Nephron progenitor cell (in vitro differentiated cells): ENCODE measurements around the gene PPP1R8.

Source experiments
- DNase-seq: peaks from one replicate; pipeline ENCODE4 v3.0.0; 2021
- H3K27ac Mint-ChIP-seq: 2 replicates; pipeline ENCODE4 v1.8.0; 2021; ENCODE audit warnings: mild to moderate bottlenecking, moderate library complexity, mixed read lengths
- H3K27me3 Mint-ChIP-seq: 2 replicates; pipeline ENCODE4 v1.8.0; 2021; ENCODE audit warnings: mild to moderate bottlenecking, low read depth, mixed read lengths; ENCODE audit not compliant: poor library complexity
- H3K36me3 Mint-ChIP-seq: 2 replicates; pipeline ENCODE4 v1.8.0; 2021; ENCODE audit warnings: low read depth, mixed read lengths
- H3K4me1 Mint-ChIP-seq: 2 replicates; pipeline ENCODE4 v1.8.0; 2021; ENCODE audit warnings: mixed read lengths
- H3K4me3 Mint-ChIP-seq: 2 replicates; pipeline ENCODE4 v1.8.0; 2021; ENCODE audit warnings: mild to moderate bottlenecking, moderate library complexity, mixed read lengths
- H3K9me3 Mint-ChIP-seq: 2 replicates; pipeline ENCODE4 v1.8.0; 2021; ENCODE audit warnings: mild to moderate bottlenecking, moderate library complexity, mixed read lengths
- CTCF ChIP-seq: fragments of 200-600 bp; sonication (generic); IDR thresholded peaks from 2 replicates; pipeline ENCODE4 v1.5.0; 2021; ENCODE audit warnings: antibody characterized with exemption

The PPP1R8 gene

GRCh38 chr1:27809883-27810282 is 20.7 kb upstream of the PPP1R8 start:
- Mint-ChIP-seq H3K27me3 (no peaks in the 10 kb centered on the region), H3K9me3 (no peaks in the 10 kb centered on the region), H3K27ac (peak overlapping the region; percentile 46), H3K4me3 (no peak overlapping the region), H3K4me1 (no peaks in the 10 kb centered on the region), H3K36me3 (peaks cover 35% of the 10 kb centered on the region)
- DNase-seq: no peak
- TF ChIP-seq CTCF: no peak

GRCh38 chr1:27811741-27812500 is 18.7 kb upstream of the PPP1R8 start:
- DNase-seq: no peak
- Mint-ChIP-seq H3K36me3 (peaks cover 25% of the 10 kb centered on the region), H3K27me3 (peaks cover 3% of the 10 kb centered on the region), H3K4me3 (no peak overlapping the region), H3K27ac (peak overlapping the region; percentile 30), H3K9me3 (no peaks in the 10 kb centered on the region), H3K4me1 (no peaks in the 10 kb centered on the region)
- no peak for TF ChIP-seq CTCF

- no peak overlapping the region for H3K4me3 Mint-ChIP-seq
- no peak for DNase-seq
- peaks cover 3% of the 10 kb centered on the region for H3K27me3 Mint-ChIP-seq
- H3K36me3 Mint-ChIP-seq: peaks cover 32% of the 10 kb centered on the region
- H3K27ac Mint-ChIP-seq: peak overlapping the region; percentile 57
- peaks cover 5% of the 10 kb centered on the region for H3K4me1 Mint-ChIP-seq
- no peak for TF ChIP-seq CTCF
- no peaks in the 10 kb centered on the region for H3K9me3 Mint-ChIP-seq
Measured at GRCh38 chr1:27816921-27817630, 13.5 kb upstream of the PPP1R8 start.

GRCh38 chr1:27821761-27822315 is 8.7 kb upstream of the PPP1R8 start:
- Mint-ChIP-seq H3K36me3 (peaks cover 23% of the 10 kb centered on the region), H3K4me1 (peaks cover 5% of the 10 kb centered on the region), H3K4me3 (no peak overlapping the region), H3K27me3 (no peaks in the 10 kb centered on the region), H3K9me3 (no peaks in the 10 kb centered on the region), H3K27ac (no peak overlapping the region)
- DNase-seq: no peak
- no peak for TF ChIP-seq CTCF

GRCh38 chr1:27823784-27824183 is 6.8 kb upstream of the PPP1R8 start:
- H3K36me3 Mint-ChIP-seq: peaks cover 17% of the 10 kb centered on the region
- DNase-seq: no peak
- H3K9me3 Mint-ChIP-seq: no peaks in the 10 kb centered on the region
- H3K27me3 Mint-ChIP-seq: no peaks in the 10 kb centered on the region
- H3K4me3 Mint-ChIP-seq: no peak overlapping the region
- no peak for TF ChIP-seq CTCF
- no peaks in the 10 kb centered on the region for H3K4me1 Mint-ChIP-seq
- H3K27ac Mint-ChIP-seq: no peak overlapping the region
